Fibroblast of villous mesenchyme (primary cell): ENCODE results near the gene LTB4R2. TPM values are rescaled to one million over a fixed set of nuclear protein-coding genes. Genes with fewer than 3 reads are reported as not detected.

Experiments
- DNase-seq: peaks from one replicate; pipeline ENCODE4 v3.0.0-alpha.2; 2010; ENCODE audit warnings: low read depth
- H3K4me3 ChIP-seq: 2 replicates; pipeline ENCODE4 v1.5.1; 2011; ENCODE audit warnings: low read depth, mild to moderate bottlenecking, low read length
- total RNA-seq: library from RNA; depleted of rRNA; stranded (reverse); fragments of >200 nt; gene quantifications from 2 replicates; pipeline ENCODE4 v1.2.3, GENCODE V29; 2012
- TF ChIP-seq, protein P1 (sequence below): IDR thresholded peaks from 2 replicates; pipeline ENCODE4 v1.5.1; 2012; ENCODE audit warnings: low read depth, mild to moderate bottlenecking, low read length; ENCODE audit not compliant: insufficient read depth

LTB4R2 gene
- total RNA-seq, 1 donor, result 3.9 TPM

DNA sequence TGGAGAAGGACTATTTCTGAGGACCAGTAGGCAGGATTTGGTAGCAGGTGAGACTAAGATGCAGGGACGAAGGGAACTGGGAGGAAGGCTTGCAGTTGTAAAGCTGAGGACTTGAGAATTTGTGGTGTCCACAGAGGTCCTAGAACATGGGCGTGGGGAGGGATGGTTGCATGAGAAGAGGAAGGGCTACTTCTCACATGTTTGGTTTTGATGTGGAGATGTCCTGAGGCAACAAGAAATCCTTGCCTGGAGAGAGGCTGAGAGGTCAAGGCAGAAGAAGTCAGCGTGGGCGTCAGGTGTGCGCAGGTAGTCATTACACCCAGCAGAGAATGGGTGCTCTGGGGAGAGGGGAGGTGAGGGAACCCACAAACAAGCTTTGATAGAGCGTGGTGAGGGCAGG, 32.9 kb upstream of the LTB4R2 start:
- H3K4me3 ChIP-seq, result no peak overlapping the region
- TF ChIP-seq, protein P1, sequence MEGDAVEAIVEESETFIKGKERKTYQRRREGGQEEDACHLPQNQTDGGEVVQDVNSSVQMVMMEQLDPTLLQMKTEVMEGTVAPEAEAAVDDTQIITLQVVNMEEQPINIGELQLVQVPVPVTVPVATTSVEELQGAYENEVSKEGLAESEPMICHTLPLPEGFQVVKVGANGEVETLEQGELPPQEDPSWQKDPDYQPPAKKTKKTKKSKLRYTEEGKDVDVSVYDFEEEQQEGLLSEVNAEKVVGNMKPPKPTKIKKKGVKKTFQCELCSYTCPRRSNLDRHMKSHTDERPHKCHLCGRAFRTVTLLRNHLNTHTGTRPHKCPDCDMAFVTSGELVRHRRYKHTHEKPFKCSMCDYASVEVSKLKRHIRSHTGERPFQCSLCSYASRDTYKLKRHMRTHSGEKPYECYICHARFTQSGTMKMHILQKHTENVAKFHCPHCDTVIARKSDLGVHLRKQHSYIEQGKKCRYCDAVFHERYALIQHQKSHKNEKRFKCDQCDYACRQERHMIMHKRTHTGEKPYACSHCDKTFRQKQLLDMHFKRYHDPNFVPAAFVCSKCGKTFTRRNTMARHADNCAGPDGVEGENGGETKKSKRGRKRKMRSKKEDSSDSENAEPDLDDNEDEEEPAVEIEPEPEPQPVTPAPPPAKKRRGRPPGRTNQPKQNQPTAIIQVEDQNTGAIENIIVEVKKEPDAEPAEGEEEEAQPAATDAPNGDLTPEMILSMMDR, result no peak
- no peak for DNase-seq

DNA sequence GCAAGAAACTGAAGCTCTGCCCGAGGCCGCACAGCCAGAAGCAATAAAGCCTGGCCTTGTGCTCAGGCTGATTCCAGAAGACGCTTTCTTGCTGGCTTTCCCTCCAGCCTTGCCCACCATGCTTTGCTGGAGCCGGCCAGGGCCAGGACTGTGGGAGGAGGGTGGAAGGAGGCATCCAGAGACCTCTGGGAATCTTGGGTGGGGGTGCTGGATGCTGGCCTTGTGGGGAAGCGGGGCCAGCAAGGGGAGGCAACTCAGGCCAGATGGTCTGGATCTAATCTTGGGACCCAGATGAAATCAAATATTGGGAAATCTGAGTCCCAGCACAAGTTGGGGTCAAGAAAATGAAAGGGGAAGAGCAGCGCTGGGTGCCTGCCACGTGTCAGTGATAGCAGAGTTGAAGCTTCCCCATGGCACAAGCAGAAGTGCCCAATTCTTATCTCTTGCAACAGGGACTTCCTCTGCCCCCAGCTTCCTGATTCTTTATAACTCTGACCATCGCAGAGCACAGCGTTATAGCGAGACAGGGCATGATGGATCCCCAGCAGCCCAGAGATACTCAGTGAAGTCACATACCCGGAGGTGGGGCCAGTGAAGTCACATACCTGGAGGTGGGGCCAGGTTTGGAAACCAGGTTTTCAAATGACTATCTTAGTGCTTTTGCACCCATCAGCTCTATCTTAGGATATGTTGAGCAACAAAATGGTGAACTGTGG, 32.2 kb upstream of the LTB4R2 start:
- H3K4me3 ChIP-seq, result no peak overlapping the region
- TF ChIP-seq, protein P1, result no peak
- no peak for DNase-seq

DNA sequence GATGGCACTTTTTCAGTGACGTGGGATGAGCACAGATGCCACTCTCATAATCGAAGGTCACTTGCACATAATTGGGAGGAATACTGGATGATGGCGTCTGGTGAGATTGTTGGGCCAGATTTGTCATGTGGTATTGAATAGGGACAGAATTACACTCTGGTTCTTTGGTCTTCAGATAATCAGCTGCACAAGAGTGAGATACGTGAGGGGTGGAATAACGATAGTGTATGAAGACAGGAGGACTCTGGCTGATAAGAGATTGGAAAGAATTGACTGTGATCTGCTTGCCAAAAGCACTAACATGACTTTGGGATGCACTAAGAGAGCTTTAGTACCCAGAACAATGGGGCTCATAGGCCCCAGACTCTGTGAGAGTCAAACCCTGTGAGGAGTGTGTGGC, 31.5 kb upstream of the LTB4R2 start:
- TF ChIP-seq, protein P1, result no peak
- no peak overlapping the region for H3K4me3 ChIP-seq
- no peak for DNase-seq

DNA sequence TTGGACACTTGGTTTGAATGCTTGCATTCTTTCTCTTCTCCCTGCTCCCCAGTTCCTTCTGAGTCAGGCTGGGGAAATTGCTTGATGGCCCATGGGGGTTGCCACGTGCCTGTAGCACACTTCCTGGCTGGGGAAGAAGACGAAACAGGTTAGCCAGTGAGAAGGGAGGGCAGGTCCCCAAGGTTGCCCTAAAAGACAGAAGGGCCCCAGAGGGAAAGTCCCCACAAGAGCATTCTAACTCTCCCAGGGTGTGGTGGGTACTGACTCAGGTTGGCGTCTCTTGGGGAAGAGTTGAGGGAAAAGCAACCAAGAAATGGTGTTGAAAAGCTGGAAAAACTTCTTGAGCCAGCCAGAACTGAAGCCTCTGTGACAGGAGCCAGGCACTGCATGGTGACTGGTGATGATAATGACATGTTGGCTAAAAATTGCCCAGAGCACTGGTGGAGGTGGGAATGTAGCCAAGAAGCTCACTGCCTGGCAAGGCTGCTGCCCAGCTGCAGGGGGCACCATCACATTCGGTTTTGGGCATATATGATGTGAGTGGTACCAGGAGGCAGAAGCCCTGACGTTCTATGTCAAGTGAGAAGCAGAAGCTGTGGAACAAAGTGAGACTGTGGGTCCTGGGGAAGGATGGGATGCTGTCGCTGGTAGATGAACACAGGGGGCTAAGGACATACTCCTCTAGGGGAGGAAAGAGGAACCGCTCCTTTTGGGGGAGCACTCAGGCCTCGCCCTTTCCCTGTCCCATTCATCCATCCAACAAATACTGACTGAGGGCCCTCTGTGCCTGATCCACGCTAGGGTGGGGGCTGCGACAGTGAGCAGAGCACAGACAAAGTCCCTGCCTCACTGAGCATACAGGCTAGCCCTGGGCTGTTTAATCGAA, 30.4 kb upstream of the LTB4R2 start:
- TF ChIP-seq, protein P1, result peak; percentile 4
- no peak overlapping the region for H3K4me3 ChIP-seq
- DNase-seq, result no peak

DNA sequence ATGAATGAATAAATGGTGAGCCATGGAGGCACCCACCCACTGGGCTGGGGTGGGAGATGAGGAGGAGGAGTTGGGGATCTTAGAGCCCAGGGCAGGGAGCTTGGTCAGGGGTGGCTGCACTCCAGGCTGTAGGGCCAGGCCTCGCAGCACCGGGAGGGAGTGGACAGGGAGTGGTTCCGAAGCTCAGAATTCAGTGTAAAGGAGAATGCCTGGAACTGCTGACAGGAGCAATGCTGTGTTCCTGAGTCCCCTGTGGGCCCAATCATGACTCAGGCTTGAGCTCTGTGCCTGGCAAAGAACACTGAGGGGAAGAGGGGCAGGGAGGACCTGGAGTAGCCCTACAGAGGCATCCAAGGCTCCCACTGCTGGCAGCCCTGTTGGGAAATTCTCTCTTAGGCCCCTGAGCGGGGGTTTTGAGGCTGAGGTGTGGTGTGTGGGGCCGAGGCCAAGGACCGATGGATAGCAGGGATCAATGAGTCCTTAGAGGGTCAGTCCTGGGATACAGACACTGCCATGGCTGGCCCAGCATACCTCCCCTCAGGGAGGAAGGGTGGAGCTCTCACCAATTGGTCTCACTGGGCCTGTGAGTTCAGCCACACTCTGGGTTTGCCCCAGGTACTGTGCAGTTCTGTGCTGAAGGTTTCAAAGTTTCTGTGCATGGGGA, 29.0 kb upstream of the LTB4R2 start:
- TF ChIP-seq, protein P1, result no peak
- no peak overlapping the region for H3K4me3 ChIP-seq
- no peak for DNase-seq

DNA sequence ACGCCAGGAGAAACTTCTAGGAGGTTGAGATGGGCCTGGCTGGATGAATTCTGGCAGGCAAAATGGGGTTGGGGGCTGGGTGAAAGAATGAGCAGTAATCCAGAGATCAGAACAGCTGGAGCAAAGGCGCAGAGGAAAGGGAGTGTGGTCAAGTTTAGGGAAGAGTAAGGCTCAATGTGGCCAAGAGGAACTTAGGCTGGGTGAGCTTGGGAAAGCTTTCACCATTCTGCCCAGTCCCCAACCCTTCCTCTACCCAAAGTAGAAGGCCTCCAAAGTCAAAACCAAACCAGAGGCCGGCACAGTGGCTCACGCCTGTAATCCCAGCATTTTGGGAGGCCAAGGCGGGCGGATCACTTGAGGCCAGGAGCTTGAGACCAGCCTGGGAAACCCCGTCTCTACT, 28.3 kb upstream of the LTB4R2 start:
- no peak for DNase-seq
- H3K4me3 ChIP-seq, result no peak overlapping the region
- TF ChIP-seq, protein P1, result no peak
